Cardiac muscle cell (in vitro differentiated cells and primary cell): Measurements from ENCODE around the gene NTSR1. TPM values are rescaled to one million over a fixed set of nuclear protein-coding genes. Genes with fewer than 3 reads are reported as not detected.

ENCODE experiments used
- DNase-seq, 2 donors: peaks; one replicate each; pipeline versions ENCODE4 v3.0.0 to v3.0.0-alpha.2; 2010 to 2017; ENCODE audit warnings: low read depth in 1 of 2, low spot score in 1 of 2
- H3K27ac ChIP-seq: fragments of 200-600 bp; sonication (generic); 2 replicates; pipeline ENCODE4 v1.5.1; 2016
- H3K27me3 ChIP-seq: fragments of 200-600 bp; sonication (generic); 2 replicates; pipeline ENCODE4 v1.6.0; 2016; ENCODE audit warnings: control low read depth
- H3K36me3 ChIP-seq: fragments of 200-600 bp; sonication (generic); 2 replicates; pipeline ENCODE4 v1.5.1; 2016; ENCODE audit warnings: control low read depth
- H3K4me1 ChIP-seq: fragments of 200-600 bp; sonication (generic); 2 replicates; pipeline ENCODE4 v1.8.1; 2017; ENCODE audit warnings: low read depth, mild to moderate bottlenecking, mixed run types
- H3K4me3 ChIP-seq: fragments of 200-600 bp; sonication (generic); 2 replicates; pipeline ENCODE4 v1.5.1; 2016; ENCODE audit warnings: mild to moderate bottlenecking
- H3K9me3 ChIP-seq: fragments of 200-600 bp; sonication (generic); 2 replicates; pipeline ENCODE4 v1.5.1; 2017; ENCODE audit warnings: low read depth, mild to moderate bottlenecking, control low read depth
- polyA plus RNA-seq: library from polyadenylated mRNA; unstranded; fragments of >200 nt; fragmentation: Nextera tagmentation; extraction: Ambion mirVana; gene quantifications from 2 replicates; pipeline ENCODE4 v1.2.1, GENCODE V29; 2016
- total RNA-seq: library from RNA; depleted of rRNA; stranded (reverse); fragments of >200 nt; gene quantifications from 2 replicates; pipeline ENCODE4 v1.2.3, GENCODE V29; 2016
- TF ChIP-seq, protein P1 (sequence below): IDR thresholded peaks from 2 replicates; pipeline ENCODE4 v1.5.1; 2012; ENCODE audit warnings: low read depth, mild to moderate bottlenecking, low read length

NTSR1 gene
- total and polyA plus RNA-seq, 2 experiments from 2014 or later = 0.03 TPM; not detected in 1

DNA sequence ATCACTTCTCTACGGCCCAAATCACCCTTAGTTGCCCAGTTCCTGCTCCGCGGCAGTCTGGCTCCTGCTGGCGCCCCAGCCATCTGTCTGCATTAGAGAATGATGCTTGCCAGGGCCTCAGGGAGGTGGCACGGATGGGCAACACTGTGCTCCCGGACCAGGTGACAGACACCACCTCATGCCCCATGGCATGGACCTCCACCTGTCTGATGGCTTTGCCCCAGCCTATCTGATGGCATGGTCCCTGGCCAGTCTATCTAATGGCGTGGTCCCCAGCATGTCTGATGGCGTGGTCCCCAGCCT lies 68.8 kb downstream of the NTSR1 start:
- TF ChIP-seq, protein P1, sequence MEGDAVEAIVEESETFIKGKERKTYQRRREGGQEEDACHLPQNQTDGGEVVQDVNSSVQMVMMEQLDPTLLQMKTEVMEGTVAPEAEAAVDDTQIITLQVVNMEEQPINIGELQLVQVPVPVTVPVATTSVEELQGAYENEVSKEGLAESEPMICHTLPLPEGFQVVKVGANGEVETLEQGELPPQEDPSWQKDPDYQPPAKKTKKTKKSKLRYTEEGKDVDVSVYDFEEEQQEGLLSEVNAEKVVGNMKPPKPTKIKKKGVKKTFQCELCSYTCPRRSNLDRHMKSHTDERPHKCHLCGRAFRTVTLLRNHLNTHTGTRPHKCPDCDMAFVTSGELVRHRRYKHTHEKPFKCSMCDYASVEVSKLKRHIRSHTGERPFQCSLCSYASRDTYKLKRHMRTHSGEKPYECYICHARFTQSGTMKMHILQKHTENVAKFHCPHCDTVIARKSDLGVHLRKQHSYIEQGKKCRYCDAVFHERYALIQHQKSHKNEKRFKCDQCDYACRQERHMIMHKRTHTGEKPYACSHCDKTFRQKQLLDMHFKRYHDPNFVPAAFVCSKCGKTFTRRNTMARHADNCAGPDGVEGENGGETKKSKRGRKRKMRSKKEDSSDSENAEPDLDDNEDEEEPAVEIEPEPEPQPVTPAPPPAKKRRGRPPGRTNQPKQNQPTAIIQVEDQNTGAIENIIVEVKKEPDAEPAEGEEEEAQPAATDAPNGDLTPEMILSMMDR = no peak
- no peak for DNase-seq
- Histone ChIP-seq H3K9me3 (no peaks in the 10 kb centered on the region), H3K27ac (no peak overlapping the region), H3K4me3 (no peak overlapping the region), H3K4me1 (no peaks in the 10 kb centered on the region), H3K27me3 (no peaks in the 10 kb centered on the region), H3K36me3 (no peaks in the 10 kb centered on the region)

DNA sequence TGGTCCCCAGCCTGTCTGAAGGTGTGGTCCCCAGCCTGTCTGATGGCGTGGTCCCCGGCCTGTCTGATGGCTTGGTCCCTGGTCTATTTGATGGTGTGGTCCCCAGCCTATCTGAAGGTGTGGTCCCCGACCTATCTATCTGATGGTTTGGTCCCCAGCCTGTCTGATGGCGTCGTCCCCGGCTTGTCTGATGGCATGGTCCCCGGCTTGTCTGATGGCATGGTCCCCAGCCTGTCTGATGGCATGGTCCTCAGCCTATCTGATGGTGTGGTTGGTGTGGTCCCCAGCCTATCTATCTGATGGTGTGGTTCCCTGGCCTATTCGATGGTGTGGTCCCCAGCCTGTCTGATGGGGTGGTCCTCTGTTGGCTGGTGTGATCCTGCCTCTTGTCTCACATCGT lies 69.4 kb downstream of the NTSR1 start:
- TF ChIP-seq, protein P1 = no peak
- Histone ChIP-seq H3K4me3 (no peak overlapping the region), H3K4me1 (no peaks in the 10 kb centered on the region), H3K27ac (no peak overlapping the region), H3K36me3 (no peaks in the 10 kb centered on the region), H3K27me3 (no peaks in the 10 kb centered on the region), H3K9me3 (no peaks in the 10 kb centered on the region)
- DNase-seq = no peak

DNA sequence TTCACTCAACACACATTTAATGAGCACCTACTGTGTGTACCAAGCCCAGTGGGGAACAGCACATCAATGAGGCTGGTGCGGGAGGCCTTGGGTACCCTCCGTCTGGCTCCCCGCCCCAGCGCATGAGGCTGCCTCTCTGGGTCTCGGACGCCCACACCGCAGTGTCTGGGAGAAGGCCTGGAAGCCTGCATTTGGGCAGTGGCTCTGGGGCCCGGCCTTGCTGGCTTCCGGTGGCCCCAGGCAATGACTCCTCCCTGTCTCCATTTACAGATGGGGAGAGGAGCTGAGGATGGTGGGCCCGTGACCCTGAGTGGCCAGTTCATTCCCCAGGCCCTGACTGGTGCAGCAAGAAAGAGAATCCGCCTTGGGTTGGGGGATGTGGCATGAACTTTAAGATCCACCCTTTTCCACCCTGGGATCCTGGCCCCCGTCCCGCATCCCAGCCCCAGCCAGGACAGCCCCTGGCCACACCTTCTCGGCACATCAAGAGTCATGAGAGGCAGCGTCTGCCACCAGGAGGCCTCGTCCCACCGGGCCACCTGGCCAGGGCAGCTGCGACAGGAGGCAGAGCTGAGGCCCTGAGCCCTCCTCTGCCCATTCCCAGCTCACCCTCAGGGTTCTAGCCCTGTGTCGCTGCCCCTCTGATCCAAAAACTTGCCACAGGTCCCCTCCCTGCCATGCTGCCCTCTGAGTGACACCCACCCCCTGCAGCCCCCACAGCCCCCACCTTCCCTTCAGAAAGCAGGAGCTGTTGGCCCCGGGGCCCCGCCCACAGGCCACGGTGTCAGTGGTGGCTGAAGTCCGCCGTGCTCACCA lies 70.2 kb downstream of the NTSR1 start:
- Histone ChIP-seq H3K36me3 (no peaks in the 10 kb centered on the region), H3K4me3 (no peak overlapping the region), H3K4me1 (no peaks in the 10 kb centered on the region), H3K27ac (no peak overlapping the region), H3K9me3 (no peaks in the 10 kb centered on the region), H3K27me3 (no peaks in the 10 kb centered on the region)
- TF ChIP-seq, protein P1 = no peak
- DNase-seq = no peak

DNA sequence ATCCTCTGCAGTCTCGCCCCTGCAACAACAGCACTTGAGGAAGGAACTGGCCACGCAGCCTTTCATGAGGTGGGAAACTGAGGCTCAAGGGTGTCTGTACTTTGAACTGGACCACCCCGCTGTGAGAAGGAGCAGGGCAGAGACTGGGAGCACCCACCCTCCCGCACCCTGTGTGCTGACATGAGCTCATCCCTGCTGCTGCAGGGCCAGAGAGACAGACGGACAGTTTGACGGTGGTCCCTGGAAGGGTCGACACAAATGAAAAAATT lies 70.7 kb downstream of the NTSR1 start:
- no peak for DNase-seq
- Histone ChIP-seq H3K27me3 (no peaks in the 10 kb centered on the region), H3K36me3 (no peaks in the 10 kb centered on the region), H3K27ac (no peak overlapping the region), H3K4me1 (no peaks in the 10 kb centered on the region), H3K9me3 (no peaks in the 10 kb centered on the region), H3K4me3 (no peak overlapping the region)
- TF ChIP-seq, protein P1 = no peak

DNA sequence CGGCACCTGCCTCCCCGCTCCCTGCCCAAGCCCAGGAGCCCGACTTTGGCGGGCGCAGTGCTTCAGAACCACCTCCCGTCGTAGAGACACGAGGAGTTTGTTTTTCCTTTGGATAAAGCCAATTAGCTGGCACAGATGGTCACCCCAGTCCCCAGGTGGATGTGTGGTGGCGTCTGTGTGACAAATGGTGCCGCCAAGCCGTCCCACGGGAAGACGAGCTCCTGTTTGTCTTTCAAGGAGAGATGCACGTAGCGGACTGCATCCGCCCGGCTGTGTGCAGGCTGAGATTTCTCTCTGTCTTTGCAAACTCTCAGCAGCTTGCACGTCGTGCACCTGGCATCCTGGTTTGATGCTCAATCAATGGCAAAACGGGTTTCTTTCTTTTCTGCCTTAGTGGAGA lies 71.6 kb downstream of the NTSR1 start:
- H3K27me3 ChIP-seq = no peaks in the 10 kb centered on the region
- H3K4me1 ChIP-seq = no peaks in the 10 kb centered on the region
- no peaks in the 10 kb centered on the region for H3K36me3 ChIP-seq
- H3K27ac ChIP-seq = no peak overlapping the region
- no peaks in the 10 kb centered on the region for H3K9me3 ChIP-seq
- no peak overlapping the region for H3K4me3 ChIP-seq
- TF ChIP-seq, protein P1 = no peak
- DNase-seq = no peak
